KMS-11 (cell line): Measurements from ENCODE around the gene FOXL3.

ENCODE experiments used
- H2AFZ ChIP-seq: fragments of 200-600 bp; sonication (generic); 2 replicates; pipeline ENCODE4 v1.6.1; 2016; ENCODE audit warnings: antibody characterized with exemption, mixed run types, low read depth
- H3K27ac ChIP-seq: fragments of 200-600 bp; sonication (generic); 2 replicates; pipeline ENCODE4 v1.6.1; 2016; ENCODE audit warnings: mild to moderate bottlenecking, mixed run types
- H3K27me3 ChIP-seq: fragments of 200-600 bp; sonication (generic); 2 replicates; pipeline ENCODE4 v1.6.1; 2017; ENCODE audit warnings: mild to moderate bottlenecking, low read depth, mixed run types, moderate library complexity; ENCODE audit not compliant: insufficient read depth
- H3K36me3 ChIP-seq: fragments of 200-600 bp; sonication (generic); 2 replicates; pipeline ENCODE4 v1.6.1; 2017; ENCODE audit warnings: mild to moderate bottlenecking, mixed run types; ENCODE audit not compliant: insufficient read depth
- H3K4me1 ChIP-seq: fragments of 200-600 bp; sonication (generic); 2 replicates; pipeline ENCODE4 v1.6.1; 2016; ENCODE audit warnings: mild to moderate bottlenecking, low read depth, mixed run types; ENCODE audit not compliant: poor library complexity, severe bottlenecking
- H3K4me2 ChIP-seq: fragments of 200-600 bp; sonication (generic); 2 replicates; pipeline ENCODE4 v1.7.0; 2016; ENCODE audit warnings: mild to moderate bottlenecking, mixed run types
- H3K4me3 ChIP-seq: fragments of 200-600 bp; sonication (generic); IDR thresholded peaks from 2 replicates; pipeline ENCODE4 v1.6.1; 2017; ENCODE audit warnings: low read depth, low read length, mixed read lengths; ENCODE audit not compliant: insufficient read depth
- H3K79me2 ChIP-seq: fragments of 200-600 bp; sonication (generic); 2 replicates; pipeline ENCODE4 v1.6.1; 2016; ENCODE audit warnings: low read depth, mixed run types; ENCODE audit not compliant: insufficient read depth
- H3K9ac ChIP-seq: fragments of 200-600 bp; sonication (generic); 2 replicates; pipeline ENCODE4 v1.6.1; 2016; ENCODE audit warnings: mild to moderate bottlenecking, mixed run types
- H4K20me1 ChIP-seq: fragments of 200-600 bp; sonication (generic); 2 replicates; pipeline ENCODE4 v1.6.1; 2016; ENCODE audit warnings: mild to moderate bottlenecking, mixed run types; ENCODE audit not compliant: insufficient read depth
- TF ChIP-seq, protein P1 (sequence below): fragments of 200-600 bp; sonication (generic); conservative IDR thresholded peaks from 2 replicates; pipeline ENCODE4 v1.6.1; 2017; ENCODE audit warnings: low read depth, mild to moderate bottlenecking, antibody characterized with exemption, low read length, moderate library complexity, mixed read lengths

Gene FOXL3

DNA sequence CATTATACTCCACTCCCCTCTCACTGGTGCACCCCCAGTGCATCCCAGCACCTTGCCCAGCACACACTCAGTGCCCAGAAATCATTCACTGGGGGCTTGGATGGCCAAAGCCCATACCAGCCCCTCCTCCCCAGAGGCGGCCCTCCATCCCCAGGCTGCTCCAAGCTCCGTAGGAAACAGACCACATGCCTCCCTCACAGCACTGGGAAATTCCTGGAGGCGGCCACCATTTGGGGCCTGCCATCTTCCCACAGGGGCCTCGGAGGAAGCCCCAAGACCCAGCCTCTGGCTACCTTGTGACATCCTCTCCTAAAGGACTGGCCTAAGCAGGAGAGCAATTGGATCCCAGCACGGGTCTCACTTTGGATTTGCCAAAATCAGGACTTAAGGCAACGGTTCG lies 49.7 kb downstream of the FOXL3 start:
- H3K9ac ChIP-seq = no peak overlapping the region
- H3K79me2 ChIP-seq = no peaks in the 10 kb centered on the region
- H3K4me1 ChIP-seq = no peaks in the 10 kb centered on the region
- H3K4me2 ChIP-seq = no peak overlapping the region
- H3K27me3 ChIP-seq = peaks cover 60% of the 10 kb centered on the region; the same call in 1 of the 2 replicates
- H3K27ac ChIP-seq = no peak overlapping the region
- H2AFZ ChIP-seq = no peak overlapping the region
- no peak overlapping the region for H3K4me3 ChIP-seq
- H3K36me3 ChIP-seq = no peaks in the 10 kb centered on the region
- no peaks in the 10 kb centered on the region for H4K20me1 ChIP-seq
- TF ChIP-seq, protein P1, sequence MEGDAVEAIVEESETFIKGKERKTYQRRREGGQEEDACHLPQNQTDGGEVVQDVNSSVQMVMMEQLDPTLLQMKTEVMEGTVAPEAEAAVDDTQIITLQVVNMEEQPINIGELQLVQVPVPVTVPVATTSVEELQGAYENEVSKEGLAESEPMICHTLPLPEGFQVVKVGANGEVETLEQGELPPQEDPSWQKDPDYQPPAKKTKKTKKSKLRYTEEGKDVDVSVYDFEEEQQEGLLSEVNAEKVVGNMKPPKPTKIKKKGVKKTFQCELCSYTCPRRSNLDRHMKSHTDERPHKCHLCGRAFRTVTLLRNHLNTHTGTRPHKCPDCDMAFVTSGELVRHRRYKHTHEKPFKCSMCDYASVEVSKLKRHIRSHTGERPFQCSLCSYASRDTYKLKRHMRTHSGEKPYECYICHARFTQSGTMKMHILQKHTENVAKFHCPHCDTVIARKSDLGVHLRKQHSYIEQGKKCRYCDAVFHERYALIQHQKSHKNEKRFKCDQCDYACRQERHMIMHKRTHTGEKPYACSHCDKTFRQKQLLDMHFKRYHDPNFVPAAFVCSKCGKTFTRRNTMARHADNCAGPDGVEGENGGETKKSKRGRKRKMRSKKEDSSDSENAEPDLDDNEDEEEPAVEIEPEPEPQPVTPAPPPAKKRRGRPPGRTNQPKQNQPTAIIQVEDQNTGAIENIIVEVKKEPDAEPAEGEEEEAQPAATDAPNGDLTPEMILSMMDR = no peak

DNA sequence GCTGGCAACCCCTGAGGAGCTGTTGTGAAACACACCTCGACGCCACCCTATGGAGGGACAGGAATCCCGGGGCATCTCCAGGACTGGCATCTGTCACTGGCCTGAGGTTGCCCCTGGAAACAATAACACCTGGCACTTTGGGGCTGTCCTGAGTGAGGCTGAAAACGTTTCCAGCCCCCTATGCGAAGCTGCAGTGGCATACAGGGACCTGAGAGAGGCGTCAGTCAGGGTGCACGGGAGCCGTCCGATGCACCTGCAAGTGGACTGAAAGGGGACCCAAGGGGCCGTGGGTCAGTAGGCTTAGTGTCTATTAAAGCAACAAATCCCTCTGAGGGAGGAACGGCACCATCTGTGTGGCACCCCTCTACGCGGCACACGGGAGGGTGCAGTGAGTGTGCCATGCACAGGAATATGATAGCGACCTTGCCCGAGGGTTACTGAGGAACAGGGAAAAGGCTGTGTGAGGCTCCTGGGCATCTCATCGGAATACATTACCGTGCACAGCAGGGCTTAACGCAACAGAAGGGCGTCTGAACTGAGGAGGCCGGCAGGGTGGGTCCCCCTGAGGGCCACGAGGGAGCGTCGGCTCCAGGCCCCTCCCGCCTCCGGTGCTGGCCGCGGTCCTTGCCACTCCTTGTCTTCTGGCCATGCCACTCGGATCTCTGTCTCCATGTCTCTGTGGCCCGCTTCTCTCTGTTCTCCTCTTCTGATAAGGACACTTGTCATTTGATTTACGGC lies 50.4 kb downstream of the FOXL3 start:
- Histone ChIP-seq H3K36me3 (no peaks in the 10 kb centered on the region), H3K4me3 (no peak overlapping the region), H3K27ac (no peak overlapping the region), H3K27me3 (peaks cover 64% of the 10 kb centered on the region; the same call in 1 of the 2 replicates), H2AFZ (no peak overlapping the region), H3K4me2 (no peak overlapping the region), H3K9ac (no peak overlapping the region), H4K20me1 (no peaks in the 10 kb centered on the region), H3K79me2 (no peaks in the 10 kb centered on the region), H3K4me1 (no peaks in the 10 kb centered on the region)
- TF ChIP-seq, protein P1 = no peak
